NCI-H748 (cell line): ENCODE results near the gene KIRREL3.

Source experiments
- DNase-seq: peaks from one replicate; lab custom pipeline; 2025; ENCODE audit not compliant: unreplicated experiment; lab: John Stamatoyannopoulos, UW

Gene KIRREL3

GRCh38 chr11:126720539-126721235, 279.9 kb downstream of the KIRREL3 start:
- DNase-seq, result peak; percentile 33

DNA sequence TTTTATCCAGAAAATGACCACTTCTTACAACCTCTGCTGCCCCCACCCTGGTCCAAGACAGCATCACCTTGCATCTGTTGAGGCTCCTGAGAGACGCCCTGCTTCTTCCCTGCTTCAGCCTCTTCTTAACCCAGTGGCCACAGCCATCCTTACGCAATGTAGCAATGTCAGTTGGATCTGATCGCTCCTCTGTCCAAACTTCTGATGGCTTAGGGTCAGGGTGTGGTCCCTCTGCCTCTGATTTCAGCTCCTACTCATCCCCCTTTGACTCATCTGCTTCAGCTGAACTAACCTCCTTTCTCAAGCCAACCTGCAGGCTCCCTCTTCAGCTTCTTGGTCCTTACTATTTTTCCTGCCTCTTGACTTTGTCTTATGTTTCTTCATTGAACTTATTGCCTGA, 280.8 kb downstream of the KIRREL3 start:
- DNase-seq, result no peak

GRCh38 chr11:126718276-126718675, 282.3 kb downstream of the KIRREL3 start:
- no peak for DNase-seq

DNA sequence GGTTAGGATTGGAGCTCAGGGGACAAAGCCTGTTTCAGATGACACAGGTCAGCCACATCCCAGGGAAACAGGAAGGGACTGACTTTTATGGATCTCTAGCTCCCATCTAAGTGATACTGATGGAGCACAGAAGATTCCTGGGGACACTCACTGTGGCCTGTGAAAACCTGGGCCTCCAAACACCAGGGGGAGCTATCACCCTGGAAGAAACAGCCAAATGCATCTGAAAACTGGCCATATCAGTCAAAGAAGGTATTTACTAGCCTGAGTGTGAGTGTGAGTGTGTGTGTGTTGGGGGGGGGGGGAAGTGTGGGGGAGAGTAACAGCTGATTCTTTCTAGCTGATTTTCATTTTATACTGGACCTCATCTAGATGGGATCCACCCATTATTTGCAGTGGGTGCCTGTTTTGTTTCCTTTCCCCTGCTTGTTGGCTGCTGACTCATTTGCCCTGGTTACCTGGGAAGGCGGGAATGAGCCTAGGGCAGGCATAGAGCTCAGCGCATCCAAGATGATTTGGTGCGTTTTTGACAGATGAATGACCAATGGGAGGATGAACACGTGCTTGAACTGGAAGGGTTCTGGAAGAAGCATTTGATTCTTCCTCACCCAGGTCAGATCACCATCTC, 284.0 kb downstream of the KIRREL3 start:
- DNase-seq, result peak; percentile 57

DNA sequence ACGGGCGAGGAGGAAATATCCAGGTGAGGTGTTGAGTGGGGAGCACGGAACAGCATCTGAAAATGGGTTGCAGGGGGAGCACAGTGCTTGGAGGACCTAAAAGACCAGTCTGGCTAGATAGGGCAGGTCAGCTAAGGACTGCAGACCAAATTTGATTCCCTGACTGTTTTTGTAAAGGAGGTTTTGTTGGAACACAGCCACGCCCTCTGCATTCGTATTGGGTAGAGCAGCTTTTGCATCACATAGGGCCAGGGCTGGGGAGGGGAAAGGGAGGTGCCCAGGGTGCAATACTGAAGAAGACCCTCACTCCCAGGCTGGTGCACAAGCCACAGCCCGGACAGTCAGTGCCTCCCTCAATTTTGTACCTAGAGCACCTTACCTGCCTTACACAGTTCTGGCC, 286.8 kb downstream of the KIRREL3 start:
- DNase-seq, result no peak

- no peak for DNase-seq
These were observed 288.5 kb downstream of the KIRREL3 start for GRCh38 chr11:126711977-126712625.

DNA sequence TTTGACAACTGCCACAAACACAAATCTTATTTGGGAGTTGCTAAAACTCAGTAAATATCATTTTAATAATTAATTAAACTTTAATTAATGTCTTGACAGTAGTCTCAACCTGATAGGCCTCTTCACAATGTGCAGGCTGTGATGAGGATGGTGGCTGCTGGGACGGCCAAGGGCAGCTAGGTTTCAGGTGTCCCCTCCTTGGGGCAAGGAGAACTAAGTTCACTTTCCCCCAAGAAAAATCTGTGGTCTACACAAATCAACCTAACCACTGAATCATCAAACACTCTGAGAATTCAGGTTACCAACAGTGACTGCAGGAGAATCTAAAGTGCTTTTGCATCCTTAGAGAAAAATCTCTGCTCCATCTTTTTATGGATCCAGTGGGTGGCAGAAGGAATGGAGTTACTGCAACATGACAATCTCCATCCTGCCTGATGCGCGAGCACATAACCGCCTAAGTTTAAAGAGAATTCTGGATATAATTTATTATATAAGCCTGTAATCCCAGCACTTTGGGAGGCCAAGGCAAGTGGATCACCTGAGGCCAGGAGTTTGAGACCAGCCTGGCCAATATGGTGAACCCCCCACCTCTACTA, 289.7 kb downstream of the KIRREL3 start:
- no peak for DNase-seq

- no peak for DNase-seq
These were observed 293.1 kb downstream of the KIRREL3 start for GRCh38 chr11:126707498-126707897.

GRCh38 chr11:126704096-126704495, 296.5 kb downstream of the KIRREL3 start:
- DNase-seq, result no peak

GRCh38 chr11:126703662-126704061, 296.9 kb downstream of the KIRREL3 start:
- DNase-seq, result no peak

DNA sequence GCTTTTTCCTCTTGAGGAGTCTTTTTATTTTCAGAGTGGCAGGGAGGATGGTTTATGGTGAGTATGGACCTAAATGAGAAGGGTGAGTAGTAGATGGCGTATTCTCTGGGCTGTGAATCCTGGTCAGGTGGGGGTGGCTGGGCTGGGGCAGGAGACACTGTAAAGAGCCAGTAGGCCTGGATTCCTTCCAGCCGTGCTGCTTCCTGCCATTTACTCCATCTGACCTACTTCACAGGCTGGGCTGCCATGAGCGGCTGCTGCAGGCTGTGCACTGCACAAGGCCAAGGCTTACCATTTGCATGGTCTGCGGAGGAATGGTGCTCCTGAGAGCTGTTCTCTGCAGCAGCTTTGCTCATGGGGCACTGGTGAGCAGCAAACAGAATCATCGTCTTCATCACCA, 297.6 kb downstream of the KIRREL3 start:
- DNase-seq, result no peak

DNA sequence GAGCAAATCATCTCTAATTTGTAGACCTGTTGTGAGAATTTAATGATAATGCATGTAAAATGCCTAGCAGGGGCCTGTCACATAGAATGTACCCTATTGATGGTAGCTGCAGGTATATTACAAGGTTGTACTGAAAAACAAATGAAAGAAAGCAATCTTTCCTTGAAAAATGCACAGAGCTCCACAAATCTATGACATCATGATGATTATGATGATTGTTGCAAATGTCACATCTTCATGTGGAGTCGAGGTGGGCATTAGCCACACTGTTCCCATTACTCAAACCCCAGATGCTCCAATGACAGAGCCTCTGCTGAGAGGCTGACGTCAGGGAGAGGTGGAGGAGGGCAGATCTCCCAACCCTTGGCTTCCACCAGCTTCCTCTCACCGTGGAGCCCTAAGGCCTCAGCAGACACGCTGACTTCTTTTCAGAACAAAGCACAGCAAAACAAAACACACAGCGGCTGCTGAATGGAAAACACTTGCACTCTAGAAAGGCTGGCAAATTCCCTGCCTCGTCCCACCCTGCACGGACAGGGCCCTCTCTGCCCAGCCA, 298.3 kb downstream of the KIRREL3 start:
- no peak for DNase-seq

GRCh38 chr11:126701520-126701897, 299.1 kb downstream of the KIRREL3 start:
- no peak for DNase-seq

DNA sequence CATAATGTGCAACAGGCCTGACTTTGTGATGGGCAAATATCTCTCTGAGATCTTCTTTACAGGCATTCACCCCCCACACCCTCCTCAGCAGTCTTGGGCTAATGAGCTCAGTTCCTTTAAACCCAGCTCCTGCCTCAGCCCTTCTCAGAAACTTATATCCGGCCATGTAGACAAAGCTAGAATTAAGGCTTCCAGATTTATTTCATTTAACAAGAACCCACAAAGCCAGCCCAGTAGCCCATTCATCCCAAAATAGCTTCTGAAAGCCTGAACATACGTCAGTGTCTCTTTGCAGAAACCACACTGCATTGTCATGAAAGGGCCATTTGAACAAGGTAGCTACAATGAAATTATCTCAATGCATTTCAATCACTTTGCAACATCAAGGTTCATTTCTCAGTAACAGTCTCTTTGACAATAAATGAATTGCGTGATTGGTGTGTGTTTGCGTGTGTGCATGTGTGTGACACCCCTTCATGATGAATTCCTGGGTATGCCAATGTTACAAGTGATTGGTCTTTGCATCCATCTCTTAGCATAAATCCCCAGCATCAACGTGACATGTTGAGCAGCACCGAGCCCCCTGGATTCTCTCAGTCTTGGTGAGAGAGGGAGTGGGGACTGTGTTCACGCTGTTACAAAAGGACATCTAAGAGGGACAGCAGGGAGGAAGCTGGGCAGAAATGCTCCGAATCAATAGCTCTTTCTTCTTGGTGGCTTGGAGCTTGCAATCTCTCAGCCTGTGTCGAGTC, 299.6 kb downstream of the KIRREL3 start:
- no peak for DNase-seq

GRCh38 chr11:126698576-126698975, 302.0 kb downstream of the KIRREL3 start:
- DNase-seq, result no peak

DNA sequence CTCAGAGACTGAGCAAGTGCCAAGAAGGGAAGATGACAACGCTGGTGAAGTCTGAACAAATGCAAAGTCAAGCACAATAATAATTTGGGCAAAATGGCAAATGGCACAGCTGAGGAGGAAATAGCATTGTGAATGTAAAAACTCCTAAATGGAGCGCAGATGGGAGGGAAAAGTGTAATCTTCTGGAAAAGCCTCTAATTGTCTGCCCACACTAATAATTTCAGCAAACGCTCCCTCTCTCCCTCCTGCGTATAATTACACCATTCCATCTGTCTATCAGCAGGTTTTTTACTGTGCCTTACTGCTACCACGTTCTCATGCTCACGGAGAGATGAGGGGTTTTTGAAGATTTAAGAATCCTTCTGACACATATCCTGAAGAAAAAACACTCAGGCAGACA, 302.6 kb downstream of the KIRREL3 start:
- DNase-seq, result no peak

GRCh38 chr11:126696982-126697381, 303.6 kb downstream of the KIRREL3 start:
- DNase-seq, result no peak

GRCh38 chr11:126695293-126695692, 305.3 kb downstream of the KIRREL3 start:
- no peak for DNase-seq

DNA sequence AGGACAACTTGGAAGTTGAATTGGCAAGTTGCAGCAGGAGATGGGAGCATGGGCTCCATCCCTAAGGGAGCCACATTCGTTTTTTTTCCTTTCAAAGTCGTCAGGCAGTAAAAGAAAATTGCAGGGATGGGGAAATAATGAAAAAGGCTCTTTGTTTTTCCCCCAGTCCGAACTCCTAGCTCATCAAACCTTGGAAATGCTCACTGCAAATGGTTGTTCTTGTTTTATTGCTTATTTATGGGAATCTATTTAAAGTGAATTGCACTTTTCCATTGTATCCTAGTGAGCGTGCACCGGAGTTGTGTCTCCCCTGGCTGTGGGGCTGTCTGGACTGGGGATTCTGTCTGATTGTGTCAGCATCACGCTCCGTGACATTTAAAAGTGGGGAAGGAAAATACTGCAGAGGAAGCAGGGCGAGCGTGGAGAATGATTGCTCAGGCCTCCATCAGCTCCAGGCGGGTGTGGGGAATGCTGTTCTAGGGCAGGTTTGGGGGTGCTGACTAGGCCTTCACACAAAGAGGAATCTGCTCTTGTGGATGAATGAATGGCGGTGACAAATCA, 306.4 kb downstream of the KIRREL3 start:
- DNase-seq, result no peak

- no peak for DNase-seq
These were observed 313.1 kb downstream of the KIRREL3 start for GRCh38 chr11:126687477-126687876.

DNA sequence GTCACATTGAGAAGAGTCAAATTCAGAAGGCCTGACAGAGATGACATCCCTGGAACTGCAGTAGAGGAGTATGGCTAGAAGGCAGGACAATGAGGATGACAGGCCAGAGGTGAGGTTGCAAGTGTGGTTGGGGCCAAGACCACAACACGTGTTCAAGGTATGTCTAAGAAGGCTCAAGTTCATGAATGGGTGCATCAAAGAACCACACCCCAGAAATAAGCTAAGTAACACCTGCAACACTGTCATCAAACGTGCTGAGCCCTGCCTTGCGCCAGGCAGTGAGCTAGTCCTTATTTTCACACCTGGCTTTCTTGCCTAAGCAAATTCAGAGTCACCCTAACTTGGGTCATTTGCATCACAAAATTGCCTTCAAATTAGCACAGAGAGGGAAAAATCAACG, 313.6 kb downstream of the KIRREL3 start:
- no peak for DNase-seq
